GM18519 (cell line): Measurements from ENCODE around the gene ARHGAP4.

ENCODE experiments used
- ATAC-seq: cut with Tn5 transposase; IDR thresholded peaks from one replicate; pipeline ENCODE4 v1.9.1; 2021; ENCODE audit warnings: mild to moderate bottlenecking, moderate library complexity; ENCODE audit not compliant: unreplicated experiment, low FRiP score

ARHGAP4 gene

DNA sequence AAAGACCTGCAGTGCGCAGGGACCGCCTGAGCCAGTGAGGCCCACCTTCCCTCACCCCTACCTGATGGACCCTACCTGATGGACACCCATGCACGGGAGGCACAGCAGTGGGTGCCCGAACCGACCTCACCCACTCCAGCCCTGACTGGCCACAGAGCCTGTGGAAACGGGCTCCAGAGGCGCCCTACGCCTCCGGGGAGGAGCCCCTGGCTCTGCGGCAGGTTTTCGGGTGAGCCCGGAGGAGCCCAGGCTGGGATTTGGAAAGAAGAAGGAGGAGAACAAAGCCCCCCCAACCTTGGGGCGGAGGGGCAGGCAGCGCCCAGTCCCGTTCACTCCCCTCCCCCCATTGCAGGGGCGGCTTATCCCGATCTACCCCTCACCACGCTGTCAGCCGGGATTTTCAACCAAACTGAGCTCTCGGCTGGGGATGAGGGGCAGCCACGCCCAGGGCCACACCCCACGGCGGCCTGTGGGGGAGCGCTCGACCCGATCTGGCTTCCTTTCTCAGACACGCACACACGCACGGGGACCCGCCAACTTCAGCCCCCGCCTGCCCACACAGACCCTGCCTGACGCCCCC is 40.8 kb downstream of the ARHGAP4 start:
- no peak for ATAC-seq

DNA sequence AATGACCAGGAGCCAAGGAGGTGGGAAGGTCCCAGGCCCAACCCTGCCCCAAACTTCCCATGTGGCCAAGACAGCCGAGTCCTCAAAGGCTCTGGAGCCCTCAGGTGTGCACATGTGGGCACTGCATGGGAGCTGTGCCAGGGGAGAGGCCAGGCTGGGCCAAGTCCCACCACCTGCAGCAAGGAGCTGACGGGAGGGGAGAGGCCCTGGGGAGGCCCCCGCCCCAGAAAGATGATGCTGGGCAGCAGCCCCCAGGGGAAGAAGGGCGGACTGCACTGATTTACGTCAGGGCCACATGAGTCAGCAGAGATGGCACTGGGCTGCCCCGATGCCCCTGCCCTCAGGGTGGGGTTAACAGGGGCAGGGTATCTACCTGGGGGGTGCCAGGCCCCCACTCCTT is 41.5 kb downstream of the ARHGAP4 start:
- ATAC-seq: no peak

DNA sequence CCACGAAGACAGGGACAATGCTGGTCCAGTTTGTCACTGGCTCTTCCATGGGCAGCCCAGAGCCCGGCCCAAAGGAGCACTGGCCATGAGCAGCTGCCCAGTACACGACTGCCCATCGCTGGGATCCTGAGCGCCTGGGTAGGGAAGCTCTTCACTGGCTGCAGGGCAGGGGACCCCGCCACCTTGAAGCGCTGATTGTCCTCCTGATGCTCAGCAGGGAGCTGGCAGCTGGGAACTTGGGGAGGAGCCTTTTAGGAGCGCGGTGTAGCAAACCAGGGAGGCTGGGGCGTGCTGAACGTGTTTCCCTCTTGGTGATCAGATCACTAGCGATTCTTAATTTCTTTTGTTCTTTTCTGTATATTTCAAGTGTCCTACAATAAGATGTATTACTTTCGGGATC is 41.9 kb downstream of the ARHGAP4 start:
- no peak for ATAC-seq

DNA sequence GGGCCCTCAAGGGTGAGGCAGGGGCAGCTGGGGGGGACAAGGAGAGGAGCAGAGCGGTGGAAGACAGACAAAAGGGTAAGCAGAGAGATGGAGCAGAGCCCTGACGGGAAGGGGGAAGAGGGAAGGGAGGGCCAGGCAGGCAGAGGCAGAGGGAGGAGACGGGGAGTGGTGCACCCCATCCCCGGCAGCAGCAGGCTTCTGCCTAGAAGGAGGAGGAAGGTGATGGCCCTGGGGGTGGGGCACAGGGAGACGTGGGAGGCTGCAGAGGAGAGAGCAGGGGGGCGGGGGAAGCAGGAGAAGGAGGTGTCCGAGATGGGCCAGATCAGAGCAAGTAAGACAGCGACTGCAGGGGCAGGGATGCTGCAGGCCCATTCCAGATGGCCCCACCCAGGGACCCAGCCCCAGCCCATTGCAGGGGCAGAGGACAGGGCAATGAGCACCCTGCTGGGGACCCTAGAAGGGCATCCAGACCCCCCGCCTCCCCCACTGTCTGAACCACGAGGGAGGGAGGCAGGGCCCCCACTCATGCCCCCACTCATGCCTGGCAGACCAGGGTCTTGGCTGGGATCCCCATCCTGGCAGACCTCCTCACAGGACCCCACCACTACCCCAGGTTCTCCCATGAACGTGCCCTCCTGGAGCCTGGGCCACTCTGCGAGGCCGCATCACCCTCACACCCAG is 42.8 kb downstream of the ARHGAP4 start:
- no peak for ATAC-seq

DNA sequence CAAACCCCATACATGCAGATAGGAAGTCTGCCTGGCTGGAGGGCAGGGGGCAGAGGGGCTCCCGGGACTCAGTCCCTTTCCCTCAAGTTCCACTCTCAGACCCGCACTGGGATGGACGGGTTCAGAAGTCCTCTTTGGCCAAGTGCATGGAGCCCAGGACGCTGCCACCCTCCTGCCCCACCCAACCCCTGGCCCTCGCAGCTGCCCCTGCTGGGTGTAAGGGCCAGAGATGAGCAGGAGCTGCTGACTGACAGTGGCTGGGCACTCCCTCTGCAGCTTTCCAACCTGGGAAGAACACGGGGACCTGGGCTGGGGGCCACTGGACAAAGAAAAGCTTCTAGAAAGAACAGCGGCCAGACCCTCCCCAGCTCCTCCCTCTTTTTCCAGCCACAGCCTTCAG is 43.5 kb downstream of the ARHGAP4 start:
- no peak for ATAC-seq

DNA sequence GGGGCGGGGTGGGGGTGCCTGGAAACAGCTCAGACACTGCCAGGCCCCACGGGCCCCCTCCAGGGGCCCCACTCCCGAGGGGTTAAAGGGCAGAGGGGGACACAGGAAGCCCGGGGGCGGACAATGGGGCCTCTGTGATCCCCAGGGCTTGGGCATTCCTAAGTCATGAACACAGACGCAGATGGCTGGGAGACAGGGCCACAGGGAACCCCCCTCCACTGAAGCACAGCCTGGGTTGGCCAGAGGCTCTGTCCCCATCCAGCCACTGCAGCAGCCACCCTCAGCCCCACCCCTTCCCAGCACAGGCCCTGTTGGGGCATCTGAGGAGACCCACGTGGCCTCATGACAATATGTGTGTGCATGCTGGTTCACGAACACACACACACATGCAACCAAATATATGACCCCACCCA is 44.0 kb downstream of the ARHGAP4 start:
- ATAC-seq: no peak

DNA sequence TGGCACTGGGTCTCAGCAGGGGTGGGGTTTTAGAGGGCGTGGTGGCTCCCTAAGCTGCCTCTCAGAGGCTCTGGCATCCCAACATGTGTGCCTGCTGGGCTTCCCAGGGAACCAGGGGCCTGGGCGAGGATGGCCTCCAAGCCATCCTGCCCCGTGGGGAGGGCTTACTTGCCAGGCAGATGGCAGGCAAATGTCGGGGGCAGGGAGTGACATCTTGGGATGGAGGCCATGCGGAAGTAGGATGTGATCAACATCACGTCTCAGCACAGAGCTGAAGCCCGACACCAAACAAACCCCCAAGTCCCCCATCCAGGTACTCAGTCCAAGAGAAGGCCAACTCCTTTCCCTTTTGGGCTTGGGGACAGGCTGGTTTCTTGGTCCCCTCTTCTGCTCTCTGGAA is 44.8 kb downstream of the ARHGAP4 start:
- ATAC-seq: no peak

DNA sequence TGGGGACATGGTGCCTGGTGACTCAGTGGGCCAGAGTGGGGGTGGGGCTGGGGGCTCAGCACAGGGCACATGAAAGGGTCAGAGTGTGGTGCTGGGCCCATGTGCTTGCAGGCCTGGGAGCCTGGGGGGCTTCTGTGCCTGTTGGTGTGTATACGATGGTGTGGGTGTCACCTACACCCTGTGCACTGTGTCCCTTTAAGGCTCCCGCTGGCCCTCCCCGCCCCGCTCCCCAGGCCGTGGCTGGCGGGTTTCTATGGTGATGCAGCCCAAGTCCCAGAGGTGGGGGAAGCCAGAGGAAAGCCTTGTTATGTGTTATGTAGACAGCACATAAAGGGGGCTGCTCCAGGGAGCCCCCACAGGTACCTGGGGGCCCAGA is 45.6 kb downstream of the ARHGAP4 start:
- no peak for ATAC-seq

DNA sequence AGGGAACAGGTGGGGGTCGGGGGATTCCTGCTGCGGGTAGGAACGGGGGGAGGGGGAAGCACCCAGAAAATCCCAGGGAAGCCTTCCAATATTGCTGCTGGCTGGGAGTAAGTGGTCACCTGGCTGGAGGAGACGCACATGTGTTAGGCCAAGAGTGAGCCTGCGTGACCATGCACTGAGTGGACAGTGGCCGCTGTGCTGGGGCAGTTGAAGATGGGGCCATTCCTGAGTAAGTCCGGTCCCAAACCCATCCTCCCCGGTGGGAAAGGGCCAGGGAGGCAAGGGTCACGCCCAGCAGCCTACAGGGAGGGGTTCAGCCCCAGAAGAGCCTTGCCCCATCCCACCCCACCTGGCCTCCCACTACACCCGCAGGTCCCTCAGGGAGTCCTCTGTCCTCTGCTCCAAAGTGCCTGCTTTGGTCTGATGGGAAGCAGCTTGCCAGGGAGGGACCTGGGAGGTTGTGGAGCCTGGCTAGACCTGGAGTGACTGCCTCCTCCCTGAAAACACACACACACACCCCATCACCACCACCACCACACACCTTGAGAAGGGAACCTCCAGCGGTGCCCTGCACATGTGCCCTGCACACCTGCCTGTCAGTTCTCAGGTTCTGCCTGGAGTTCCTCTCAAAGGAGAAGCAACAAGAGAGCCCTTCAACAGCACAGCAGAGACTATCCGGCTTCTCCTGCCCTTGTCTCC is 46.2 kb downstream of the ARHGAP4 start:
- ATAC-seq: no peak

DNA sequence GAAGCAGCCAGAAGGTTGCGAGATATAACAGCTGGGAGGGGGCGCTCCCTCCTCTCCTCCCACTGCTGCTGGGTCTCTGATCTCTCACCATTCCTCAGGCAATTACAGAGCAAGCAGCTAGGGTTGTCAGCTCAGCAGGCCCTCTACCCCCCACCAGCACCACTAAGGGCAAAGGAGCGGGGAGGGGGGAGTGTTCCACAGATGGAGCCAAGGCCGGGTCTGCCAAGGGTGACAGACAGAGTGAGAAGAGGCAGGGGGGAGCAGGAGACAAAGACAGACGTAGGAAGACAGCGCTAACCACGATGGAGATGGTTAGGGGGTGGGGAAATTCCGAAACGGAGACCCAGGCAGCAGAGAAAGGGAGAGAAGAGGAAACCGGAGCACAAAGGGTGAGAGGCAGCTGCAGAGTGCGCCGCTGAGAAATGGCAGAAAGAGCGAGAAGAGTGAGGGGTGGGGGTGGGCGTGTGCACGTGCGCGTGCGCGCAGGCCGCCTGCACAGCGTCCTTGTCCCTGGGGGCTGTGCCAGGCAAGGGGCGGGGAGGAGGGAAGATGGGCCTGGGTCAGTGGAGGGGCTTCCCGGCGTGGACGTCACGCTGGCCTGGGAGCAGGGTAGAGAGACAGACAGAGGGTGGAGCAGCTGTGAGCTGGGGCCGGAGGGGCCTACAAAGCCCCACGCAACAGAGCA is 47.0 kb downstream of the ARHGAP4 start:
- ATAC-seq: no peak

DNA sequence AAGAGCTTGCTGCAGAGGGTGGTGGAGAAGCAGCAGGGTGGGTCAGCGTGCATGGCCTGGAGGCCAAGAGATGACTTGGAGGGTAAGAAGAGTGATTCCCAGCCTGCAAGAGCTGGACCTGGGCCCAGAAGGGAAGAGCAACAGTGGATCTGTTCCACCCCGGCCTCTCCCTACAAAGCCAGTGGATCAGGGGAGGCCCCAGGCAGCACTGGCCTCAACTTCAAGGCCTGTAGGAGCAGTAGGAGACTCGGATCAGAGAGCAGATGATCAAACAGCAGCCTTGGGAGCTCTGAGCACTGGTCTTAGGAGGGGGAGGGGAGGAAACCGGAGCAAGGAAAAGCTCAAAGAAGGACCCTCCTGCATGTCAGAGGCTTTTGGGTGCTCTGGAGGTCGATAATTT is 47.7 kb downstream of the ARHGAP4 start:
- no peak for ATAC-seq

DNA sequence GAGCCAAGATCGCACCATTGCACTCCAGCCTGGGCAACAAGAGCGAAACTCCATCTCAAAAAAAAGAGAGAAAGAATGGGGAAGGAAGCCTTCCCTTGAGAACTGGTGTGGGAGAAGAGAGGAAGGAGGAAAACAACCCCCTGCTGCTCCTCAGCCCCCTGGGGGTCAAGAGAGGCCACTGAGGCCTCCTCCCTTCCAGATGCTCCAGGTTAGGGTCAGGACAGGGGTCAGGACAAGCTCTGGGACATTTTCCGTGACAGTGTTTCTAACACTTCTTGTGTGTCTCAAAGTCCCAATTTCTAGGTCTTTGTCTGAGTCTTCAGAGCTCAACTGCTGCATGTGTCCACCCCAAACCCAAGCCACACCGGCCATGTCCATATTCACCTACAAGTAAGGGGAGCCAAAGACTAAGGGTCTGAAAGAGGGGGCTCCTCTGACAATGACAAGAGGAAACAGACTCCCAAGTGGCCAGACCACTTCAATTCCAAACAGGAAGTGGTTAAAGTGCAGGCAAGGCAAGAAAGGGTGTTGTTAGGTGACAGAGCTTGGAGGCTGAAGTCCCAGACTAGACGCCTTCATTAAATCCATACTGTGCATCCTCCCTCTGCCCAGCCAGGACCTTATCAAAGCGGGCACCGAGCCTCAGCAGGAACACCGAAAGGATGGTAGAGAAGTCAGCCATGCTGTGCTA is 48.3 kb downstream of the ARHGAP4 start:
- ATAC-seq: no peak

DNA sequence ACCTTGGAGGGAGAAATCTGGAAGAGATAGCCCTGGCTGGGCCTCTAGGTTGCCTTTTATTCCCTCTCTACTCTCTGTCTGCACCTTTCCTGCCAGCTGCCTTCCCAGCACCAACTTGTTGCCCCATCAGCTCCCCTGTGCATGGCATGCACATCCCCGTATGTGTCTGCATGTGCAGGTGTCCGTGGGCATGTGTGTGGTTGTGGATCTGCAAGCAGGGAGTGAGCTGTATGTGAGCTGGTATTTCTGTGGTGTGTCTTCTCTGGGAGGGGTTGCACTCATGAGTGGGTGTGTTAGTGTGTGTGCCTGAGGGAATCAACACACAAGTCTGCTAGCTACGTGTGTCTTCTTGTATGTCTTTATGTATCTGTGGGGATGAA is 50.0 kb downstream of the ARHGAP4 start:
- ATAC-seq: no peak

DNA sequence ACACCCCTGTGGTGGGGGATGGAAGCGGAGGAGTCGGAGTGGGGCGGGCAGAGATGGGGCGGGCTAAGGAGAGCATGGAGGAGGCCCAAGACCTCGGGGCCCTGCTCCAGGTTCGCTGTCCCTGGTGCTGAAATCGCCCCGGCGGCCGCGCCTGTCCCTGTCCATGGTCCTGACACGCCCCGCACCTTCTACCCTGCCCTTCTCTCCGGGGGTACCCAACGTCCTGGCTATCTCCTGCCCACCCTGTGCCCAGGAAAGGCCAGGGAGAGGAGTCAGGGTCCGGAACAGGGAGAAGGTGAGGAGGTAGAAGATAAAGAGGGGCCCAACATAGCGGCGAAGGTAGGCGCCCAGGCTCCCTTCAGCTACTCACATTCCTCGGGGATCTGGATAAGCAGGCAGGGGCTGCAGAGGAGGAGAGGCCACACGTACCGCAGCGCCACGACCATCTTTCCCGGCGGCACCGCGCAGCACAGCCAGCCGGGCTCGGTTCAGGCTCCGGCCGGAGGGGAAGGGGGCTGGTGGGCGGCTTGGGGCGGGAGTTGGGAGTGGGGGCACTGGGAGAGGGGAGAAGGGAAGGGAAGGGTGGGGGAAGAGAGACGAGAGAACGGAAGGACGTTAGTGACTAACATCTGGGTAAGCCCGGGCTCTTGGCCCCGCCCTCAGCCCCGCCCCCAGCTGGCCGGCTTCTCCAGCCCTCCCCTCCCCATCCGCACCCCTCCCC is 50.5 kb downstream of the ARHGAP4 start:
- no peak for ATAC-seq

DNA sequence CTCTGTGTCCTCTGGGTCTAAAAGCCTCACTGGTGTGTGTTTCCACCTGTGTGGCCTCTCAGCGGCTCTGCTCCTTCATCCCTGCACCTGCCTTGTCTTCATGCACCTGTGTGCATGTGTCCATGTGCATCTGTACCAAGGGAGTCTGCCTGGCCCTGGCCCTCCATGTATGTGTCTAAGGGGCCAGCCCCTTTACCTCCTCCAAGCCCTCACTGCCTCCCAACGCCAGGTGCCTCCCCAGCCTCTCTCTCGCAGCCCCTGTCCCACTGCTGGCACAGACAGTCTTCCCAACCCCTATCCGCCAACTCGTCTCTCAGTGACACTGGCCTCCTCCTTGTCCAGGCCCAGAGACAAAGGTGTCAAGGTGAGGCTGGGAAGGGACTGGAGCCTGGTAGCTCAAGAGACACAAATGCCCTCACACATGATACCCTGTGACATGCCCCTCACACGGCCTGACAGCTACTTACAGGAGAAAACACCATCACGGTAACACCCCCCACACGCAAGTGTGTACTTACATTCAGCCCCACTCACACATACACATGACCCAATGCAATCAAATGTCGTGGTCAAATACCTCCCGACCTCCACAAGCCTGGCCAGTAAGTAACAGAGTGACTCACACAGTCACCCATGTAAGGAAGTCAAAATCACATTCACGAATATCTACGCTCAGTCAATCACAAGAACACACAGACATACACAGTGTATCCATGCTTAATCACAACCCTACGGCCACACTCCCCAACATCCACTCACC is 51.5 kb downstream of the ARHGAP4 start:
- no peak for ATAC-seq

DNA sequence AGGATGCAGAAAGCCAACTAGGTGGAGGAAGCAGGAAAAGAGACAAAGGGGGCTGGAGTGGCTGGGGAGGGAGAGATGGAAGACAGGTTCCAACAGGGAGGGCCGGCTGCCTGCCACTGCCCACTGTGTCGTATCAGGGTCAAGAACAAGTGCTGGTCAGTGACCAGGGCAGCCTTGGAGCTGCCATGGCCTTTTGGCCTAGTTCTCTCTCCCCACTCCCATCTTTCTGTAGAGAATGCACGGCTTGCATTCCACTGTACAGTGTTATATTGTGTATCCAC is 52.0 kb downstream of the ARHGAP4 start:
- ATAC-seq: no peak

DNA sequence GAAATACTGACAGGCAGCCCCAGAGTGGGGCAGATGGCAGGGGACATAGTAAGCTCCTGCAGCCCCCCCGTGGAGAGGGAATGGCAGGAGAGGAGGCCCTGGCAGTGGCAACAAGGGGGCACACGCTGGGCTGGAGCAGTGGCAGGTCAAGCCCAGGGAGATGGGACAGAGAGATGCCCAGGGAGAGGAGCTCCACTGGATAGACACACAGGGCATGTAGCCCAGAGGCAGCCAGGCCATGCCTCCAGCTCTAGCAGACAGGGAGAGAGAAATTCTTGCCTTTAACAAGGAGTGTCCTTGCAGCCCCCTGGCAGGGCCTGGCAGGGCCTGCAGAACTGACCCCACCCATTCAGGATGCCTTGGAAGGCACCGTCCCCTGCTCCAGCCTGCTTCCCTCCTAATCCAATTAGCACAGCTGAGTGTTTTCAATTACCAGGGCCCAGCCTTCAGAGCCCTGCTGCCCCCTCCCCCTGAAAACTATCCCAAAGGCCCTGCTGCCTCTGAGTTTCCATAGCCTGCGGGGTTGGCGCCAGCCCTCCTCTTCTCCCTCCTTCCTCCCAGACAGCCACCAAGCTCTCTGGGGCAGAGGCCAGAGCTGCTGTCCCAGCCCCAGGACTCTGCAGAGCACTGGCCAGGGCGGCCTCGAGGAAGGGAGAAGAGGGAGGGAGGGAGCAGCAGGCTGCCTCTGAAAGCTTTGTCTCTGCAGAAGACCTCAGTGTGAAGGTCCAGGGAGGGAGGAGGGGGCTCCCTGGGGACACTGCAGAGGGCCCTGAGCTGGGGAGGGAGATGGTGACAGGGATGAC is 52.6 kb downstream of the ARHGAP4 start:
- ATAC-seq: no peak

DNA sequence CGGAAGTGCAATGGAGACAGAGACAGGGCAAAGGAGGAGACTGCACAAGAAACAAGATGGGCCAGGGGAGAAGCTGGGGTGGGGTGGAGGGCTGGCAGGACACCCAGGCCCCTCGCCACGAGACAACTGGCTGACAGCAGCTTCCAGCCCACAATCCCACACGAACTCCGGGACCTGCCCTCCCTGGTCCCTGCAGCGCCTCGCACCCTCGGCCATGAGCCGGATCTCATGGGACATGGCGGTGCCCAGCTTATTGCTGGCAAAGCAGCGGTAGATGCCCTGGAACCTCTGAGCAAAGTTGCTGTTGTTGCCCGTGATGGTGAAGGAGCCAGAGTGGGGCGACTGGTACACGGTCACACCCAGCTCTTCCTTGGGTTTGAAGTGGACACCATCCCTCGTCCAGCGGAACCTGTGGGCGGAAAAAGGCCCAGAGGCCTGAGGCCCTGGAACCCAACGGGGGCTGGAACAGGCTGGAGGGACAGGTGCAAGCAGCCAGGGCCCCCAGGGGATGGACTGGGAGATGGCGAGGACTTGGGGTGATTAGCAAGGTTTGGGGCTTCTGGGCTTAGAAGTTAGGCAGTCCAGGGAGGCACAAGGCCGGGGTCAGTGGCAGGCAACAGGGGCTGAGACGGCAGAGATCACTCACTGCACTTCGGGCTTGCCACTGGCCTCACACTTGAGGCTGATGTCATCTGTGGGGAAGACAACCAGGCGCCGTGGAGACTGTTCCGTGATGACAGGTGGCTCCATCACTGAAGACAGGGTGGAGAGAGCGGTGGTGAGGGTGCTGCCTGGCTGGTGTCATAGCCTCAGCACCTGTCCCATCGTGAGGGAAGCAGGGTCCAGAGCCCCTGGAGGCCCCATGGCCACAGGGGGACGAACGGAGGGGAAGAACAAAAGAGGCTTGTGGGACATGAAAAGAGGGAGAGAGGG is 53.9 kb downstream of the ARHGAP4 start:
- no peak for ATAC-seq
